Tibial nerve (tissue), 4 donors: ENCODE data around the gene SPAG9.

Experiments
- CTCF ChIP-seq, 5 experiments: fragments of 200-600 bp in 3 of 5; fragments of 450-650 bp in 2 of 5; sonication (generic) in 3 of 5; IDR thresholded peaks; one replicate each; pipeline ENCODE4 v1.5.1; 2016 to 2019; ENCODE audit warnings: antibody characterized with exemption in 5 of 5, mild to moderate bottlenecking in 3 of 5, moderate library complexity in 2 of 5
- EP300 ChIP-seq, 2 donors: sonication (generic); formaldehyde crosslinking; IDR thresholded peaks; one replicate each; pipeline ENCODE4 v1.6.1; 2017; ENCODE audit warnings: antibody characterized with exemption in 2 of 2, mild to moderate bottlenecking in 1 of 2
- POLR2A ChIP-seq, 2 donors: fragments of 450-650 bp; IDR thresholded peaks; one replicate each; pipeline ENCODE4 v1.6.1; 2017; ENCODE audit warnings: antibody characterized with exemption in 2 of 2, mild to moderate bottlenecking in 2 of 2, moderate library complexity in 2 of 2

GRCh38 chr17:51142597-51142996, 21.9 kb upstream of the SPAG9 start:
- TF ChIP-seq CTCF (IDR thresholded peaks at IDR 0.05) (no peak), EP300 (IDR thresholded peaks at IDR 0.05) (no peak), POLR2A (IDR thresholded peaks at IDR 0.05) (no peak)
